Endothelial cell of umbilical vein (primary cell): ENCODE measurements around the gene SNED1.

Experiments used
- CTCF ChIP-seq, 2 donors: IDR thresholded peaks; 1 replicate in 1 of 2; 2 replicates in 1 of 2; pipeline ENCODE4 v1.5.1; 2011; ENCODE audit warnings: low read length in 2 of 2, mild to moderate bottlenecking in 2 of 2, moderate library complexity in 2 of 2, control low read depth in 1 of 2, inconsistent platforms in 1 of 2, low read depth in 1 of 2; ENCODE audit not compliant: insufficient read depth in 1 of 2; ENCODE audit errors: extremely low read depth in 1 of 2
- EZH2 ChIP-seq: IDR thresholded peaks from 2 replicates; pipeline ENCODE4 v1.6.1; 2012; ENCODE audit warnings: borderline replicate concordance, low read depth, mild to moderate bottlenecking, moderate library complexity, low read length, inconsistent platforms; ENCODE audit not compliant: severe bottlenecking
- POLR2A ChIP-seq: IDR thresholded peaks from 2 replicates; pipeline ENCODE4 v1.6.1; 2012; ENCODE audit warnings: low read depth, mild to moderate bottlenecking, control low read depth, low read length

GRCh38 chr2:241064802-241065354, 66.5 kb downstream of the SNED1 start:
- TF ChIP-seq CTCF (IDR thresholded peaks at IDR 0.05; ENCODE audit: extremely low read depth in 1 of 2, insufficient read depth in 1 of 2, low read depth in 1 of 2, low read length in 2 of 2): no peak
- no peak for TF ChIP-seq EZH2
- TF ChIP-seq POLR2A: no peak
